Ammon's horn (tissue), 1 donor: ENCODE results near the gene ZNF646.
"Not testable (repeated sequence)": the region's sequence is repeated elsewhere in the genome, so short reads cannot be mapped to it uniquely, and the experiment has no call there.

Experiments
- DNase-seq: peaks from one replicate; pipeline ENCODE4 v3.0.0-alpha.2; 2016; ENCODE audit warnings: low spot score

ZNF646 gene

DNA sequence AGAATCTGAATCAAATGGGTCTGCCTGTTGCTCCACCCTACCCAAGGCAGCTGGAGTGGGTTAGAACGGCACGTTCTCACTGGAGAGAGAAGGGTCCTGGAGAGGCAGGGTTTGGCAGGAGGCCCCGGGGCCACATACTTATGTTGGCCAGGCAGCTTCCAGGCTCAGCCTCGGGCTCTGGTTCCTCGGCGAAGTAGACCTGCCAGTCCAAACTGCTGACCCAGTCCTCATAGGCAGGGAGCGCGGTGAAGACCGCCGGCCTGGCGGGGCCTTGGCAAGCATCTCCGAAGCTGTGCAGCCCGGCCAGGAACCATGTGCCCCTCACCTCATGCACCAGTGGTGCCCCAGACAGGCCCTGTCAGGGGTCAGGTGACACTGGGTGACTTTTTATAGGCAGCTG is 9.8 kb downstream of the ZNF646 start:
- no peak for DNase-seq

DNA sequence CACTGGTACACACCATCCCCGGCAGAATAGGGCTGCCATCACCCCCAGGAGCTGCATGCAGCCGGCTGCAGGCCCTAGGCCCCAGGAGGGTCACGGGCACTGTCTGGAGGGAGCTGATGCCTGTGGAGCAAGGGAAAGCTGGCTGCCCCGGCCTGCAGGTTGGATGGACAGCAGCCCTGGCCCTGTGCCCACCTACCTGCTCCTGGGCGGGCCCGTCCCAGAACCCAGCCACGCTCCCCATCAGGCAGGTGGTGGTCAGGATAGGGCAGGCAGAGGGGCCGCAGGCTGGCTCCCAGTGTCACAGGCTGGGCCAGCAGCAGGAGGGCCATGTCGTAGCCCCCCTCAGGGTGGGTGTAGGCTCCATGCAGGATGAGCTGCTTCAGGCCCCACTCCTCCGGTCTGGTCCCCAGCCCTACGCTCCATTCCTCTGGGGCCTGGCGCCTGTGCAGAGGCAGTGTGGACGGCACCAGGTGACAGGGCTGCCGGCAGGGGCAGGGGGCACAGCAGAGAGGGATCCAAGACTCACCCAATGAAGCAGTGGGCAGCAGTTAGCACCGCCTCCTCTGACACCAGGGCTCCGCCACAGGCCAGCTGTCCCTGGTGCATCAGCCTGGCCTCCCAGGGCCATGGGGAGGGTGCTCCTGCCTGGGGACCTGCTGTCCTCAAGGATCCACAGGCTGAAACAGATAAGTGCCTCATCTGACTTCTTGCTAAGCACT is 10.5 kb downstream of the ZNF646 start:
- DNase-seq, result no peak

DNA sequence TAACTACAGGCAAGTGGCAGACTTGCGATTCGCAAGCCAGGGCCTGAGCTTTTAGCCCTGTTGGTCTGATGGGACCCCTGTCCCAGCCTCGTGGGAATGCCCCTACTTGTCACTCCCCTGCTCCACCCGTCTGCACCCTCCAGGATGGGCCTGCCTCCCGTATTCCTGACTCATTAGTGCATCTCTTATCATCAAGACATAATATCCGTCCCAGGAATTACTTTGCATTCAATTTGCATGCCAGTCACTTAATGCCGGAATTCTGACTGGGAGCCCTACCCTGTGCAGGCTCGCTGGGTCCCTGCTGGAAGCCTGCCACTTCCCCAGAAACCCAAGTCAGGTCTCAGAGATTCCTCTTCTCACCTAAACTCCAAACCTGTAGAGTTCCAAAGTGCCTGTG is 11.2 kb downstream of the ZNF646 start:
- DNase-seq, result no peak

DNA sequence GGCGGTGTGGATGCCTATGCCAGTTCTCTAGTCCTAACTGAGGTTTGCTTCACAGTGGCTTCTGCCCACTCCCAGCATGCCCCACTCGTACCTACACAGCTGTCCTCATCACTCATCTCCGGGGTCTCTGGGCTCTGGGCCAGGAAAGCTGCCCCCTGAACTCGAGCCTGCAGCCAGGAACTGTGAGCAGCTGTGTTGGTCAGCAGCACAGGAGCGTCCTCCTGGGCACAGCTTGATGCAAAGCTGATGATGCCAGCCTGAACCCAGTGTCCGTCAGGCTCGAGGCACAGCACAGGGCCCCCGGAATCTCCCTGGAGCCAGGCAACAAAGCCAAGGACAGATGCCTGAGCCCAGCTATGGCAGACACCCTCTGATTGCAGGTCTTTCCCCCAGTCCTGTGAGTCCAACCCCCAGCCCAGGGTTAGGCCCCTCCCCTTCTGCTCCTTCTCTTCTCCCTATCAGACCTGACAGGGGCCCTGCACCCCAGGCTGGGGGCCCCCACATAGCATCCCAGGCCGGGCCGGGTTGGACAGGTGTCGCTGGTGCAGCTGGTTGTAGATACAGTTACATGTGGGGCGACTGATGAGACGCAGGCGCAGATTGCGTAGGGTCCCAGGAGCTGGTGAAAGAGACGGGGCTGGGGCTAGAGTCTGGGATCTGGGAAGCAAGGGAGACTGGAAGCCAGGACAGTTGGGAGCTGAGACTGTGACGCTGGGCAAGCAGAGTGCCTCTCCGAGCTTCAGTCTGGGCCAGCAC is 11.8 kb downstream of the ZNF646 start:
- DNase-seq, result no peak

DNA sequence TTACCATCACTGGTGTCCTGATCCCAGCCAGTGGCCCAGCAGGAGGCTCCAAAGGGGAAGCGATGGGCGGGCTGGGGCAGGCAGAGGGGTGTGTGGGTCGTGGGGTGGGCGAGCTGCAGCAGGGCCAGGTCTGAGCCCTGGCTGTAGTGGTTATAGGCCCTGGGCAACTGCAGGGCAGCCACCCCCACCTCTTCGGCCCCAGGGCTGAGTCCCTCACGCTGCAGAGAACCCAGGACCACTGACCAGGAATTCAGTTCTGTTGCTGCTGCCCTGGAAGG is 12.3 kb downstream of the ZNF646 start:
- DNase-seq, result no peak

DNA sequence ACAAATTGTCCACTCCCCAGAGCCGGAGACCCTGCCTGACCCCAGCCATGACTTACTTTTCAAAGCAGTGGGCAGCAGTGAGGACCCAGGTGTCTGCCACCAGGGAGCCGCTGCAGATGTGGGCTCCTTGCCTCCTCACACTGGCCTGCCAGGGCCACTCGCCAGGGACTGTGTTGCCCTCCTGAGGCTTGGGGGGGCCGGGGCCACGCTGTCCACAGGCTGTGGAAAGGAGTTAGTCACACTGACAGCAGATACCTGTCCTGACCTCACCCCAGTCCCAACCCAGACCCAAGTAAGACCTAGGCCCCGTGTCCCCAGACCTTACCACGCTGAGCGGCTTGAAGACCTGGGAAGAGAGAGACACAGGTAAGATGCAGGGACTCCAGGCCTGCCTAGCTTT is 13.3 kb downstream of the ZNF646 start:
- DNase-seq, result no peak

DNA sequence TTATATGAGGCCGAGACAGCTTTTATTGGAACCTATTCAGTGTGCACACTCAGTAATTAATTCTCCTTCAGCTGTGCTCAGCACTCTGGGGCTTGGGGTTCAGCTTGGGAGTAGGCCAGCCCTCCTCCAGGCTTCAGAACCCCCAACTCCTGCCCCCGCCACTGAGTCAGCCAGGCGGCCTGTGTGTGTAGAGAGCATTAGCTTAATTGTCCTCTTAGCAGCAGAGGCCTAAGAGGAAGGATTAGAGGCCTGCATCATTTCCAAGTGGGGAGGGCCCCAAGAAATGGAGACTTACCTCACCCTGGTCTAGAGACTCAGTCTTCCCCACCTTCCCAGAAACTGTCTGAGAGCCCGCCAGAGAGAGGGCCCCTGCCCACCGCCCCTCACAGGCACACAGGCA is 13.7 kb downstream of the ZNF646 start:
- DNase-seq, result no peak

DNA sequence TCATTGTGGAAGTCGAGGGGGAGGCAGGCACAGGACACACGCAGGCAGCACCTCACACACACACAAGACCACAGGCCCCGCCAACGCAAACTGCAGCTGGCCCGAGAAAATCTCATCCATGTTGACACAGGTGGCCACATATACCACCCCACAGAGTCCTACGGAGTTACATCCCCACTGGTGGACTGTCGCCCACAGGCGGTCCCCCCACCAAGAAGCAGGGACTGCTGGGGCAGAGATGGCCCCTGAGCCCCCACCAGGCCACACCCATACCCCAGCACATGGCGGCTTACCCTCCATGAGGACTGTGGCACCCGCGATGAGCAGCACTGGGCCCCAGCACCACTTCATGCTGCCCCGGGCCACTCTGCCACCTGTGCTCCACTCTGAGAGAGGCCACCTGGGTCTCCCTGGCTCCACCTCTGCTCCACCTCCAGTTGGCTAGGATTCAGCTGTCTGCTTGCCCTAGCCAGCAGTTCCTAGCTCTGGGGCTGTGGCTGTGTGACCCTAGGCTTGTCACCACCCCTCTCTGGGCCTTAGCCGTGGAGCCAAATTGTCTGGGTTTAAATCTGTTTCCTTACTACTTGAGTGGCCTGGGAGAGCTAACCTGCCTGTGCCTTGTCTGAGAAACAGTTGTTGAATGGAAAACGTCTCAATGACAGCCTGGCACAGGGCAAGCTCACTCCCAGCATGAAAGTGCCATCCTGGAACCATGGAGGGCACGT is 14.4 kb downstream of the ZNF646 start, which contains the start of gene PRSS53:
TSS of gene PRSS53 (minus strand) at position 485 of the 725 bp plus-strand sequence. CDS start at position 351, 134 bp downstream.
- no peak for DNase-seq

DNA sequence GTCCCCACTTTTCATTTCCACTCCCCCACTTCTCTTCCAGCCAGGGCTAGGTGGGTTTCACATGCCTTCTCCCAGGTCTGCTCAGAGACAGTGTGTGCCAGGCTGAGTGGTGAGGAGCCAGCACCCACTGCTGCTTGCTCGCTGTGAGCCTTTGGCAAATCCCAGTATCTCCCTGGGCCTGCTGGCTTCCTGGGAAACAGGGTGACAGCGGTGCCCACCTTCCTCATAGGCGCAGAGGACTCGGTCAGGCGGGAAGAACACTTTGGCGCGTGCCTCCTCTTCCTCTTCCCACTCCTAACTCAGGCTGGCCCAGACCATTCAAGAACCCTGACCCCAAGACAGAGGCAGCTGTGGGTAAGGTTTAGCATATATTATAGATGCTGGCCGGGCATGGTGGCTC is 15.0 kb downstream of the ZNF646 start:
- DNase-seq, result no peak

DNA sequence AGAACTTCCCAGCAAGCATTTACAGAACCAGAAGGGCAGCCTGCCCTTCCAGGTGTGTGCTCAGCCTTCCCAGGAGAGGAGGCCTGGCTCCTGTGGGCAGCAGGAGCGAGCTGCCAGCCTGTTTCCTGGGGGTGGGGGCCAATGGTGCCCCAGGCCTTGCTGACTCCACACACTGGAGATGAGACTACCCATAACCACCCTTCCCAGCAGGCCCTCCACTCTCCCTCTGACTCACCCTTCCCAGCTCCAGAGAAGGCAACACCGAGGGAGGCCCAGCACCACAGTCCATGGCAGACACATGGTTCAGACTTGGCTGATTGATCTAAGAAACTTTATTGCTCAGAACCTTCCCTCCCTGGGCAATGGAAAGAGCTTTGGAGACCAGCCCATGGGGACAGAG is 16.3 kb downstream of the ZNF646 start:
- no peak for DNase-seq

DNA sequence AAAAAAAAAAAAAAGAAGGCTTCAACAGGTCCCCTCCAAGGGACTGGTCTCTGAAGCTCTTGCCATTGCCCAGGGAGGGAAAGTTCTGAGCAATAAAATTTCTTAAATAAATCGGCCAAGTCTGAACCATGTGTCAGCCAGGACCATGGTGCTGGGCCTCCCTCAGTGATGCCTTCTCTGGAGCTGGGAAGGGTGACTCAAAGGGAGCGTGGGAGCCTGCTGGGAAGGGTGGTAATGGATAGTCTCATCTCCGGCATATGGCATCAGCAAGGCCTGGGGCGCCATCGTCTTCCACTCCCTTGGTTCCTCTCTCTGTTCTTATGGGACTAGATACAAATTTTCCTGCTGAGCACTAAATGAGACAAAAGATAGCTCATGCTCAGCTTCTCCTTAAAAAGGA is 18.1 kb downstream of the ZNF646 start:
- DNase-seq, result peak; percentile 42

DNA sequence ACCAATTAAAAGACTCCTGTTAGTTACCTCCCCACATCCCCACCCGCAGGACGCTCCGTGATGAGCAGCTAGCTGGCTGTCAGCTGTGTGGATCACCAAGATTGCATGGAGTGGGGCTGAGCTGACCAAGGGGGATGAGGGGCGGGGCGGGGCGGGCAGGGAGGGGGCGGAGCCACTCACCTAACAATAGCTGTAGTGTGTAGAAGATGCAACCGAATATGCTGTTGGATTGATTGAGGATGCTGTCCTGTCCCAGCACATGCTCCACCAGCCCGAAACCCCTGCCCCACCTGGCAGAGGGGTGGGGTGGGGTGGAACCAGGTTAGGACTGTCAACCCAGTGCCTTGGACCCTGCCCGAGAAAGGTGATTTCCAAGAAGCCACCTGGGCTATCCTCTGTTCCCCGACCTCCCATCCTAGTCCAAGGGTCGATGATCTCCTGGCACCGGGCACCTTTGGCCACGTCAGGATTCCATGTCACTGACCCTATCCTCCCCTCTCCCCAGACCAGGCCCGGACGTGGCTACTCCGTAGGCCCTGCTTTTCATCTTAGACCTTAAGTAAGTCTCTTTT is 19.0 kb downstream of the ZNF646 start:
- peak; percentile 66 for DNase-seq

DNA sequence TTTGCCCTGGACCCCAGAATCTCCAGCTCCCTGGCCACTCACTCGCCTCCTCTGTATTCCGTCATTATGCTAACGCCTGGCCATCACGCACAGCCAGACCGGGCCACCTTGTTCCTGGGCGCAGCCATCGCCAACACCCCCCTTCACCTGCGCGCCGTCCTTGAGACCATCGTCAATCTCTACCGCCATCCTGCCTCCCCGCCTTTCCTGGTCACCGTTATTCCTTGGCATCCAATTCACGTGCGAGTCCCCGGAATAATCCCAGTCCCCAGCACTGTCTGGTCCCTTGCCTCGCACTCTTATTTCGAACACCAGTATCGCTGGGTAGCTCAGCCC is 19.8 kb downstream of the ZNF646 start:
- no peak for DNase-seq

DNA sequence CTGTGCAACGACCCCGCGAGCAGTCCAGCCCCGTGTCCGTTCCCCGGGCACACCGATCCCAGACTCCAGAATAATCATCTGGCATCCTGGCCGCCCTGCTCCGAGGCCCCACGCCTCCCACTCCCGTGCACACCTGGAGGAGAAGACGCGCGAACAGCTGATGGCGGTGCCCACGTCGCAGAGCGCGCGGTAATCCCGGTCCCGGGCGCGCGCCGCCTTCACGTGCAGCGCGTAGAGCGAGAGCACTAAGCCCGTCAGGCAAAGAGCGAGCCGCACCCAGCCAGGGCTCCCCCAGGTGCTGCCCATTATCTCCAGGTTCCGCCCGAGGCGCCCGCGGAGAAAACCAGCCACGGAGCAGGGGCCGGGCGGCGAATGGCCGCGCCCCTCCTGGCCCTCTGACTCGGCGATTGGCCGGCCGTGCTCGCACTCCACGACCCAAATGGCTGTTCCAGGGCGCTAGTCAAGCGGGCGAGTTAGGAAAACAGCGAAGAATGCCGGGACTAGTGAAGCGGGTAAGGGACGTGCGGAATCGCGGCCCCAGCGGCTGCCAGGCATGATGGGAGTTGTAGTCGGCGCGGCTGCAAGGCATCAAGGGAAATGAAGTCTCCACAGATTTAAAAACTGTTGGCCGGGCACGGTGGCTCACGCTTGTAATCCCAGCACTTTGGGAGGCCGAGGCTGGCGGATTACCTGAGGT is 20.4 kb downstream of the ZNF646 start, which contains the start of gene VKORC1:
TSS of gene VKORC1 (minus strand) at position 374 of the 697 bp plus-strand sequence. CDS start at position 306, 68 bp downstream.
- peak; percentile 97 for DNase-seq

DNA sequence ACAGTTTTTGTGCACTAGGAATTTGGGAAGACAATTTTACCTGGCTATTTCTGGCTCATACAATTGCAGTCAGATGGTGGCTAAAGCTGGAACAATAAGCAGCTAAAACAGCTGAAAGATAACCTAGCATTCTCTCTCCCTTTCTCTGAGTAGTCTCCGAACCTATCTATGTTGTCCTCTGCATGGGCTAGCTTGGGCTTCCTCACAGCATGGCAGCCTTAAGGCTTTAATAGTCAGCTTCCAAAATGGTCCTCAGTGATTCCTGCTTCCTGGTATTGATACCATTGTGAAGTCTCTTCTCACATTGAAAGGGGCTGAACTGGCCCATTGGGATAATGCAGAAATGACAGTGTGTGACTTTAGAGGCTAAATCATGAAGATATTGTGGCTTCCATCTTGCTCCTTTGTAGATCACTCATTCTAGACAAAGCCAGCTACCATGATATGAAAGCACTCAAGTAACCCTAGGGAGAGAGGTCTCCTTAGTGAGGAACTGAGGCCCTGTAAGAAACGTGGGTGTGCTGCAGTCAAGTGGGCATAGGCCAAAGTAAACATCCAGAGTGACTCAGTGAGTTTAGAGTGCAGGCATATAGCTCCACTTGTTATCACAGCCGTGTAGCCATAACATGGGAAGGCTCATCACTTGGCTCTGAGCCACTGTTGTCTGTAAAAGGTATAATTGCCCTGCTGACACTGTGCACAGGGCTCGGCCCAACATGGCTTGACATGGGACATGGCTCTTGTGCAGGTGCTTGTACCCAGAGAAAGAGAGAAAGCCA is 25.8 kb downstream of the ZNF646 start:
- DNase-seq, result no peak

DNA sequence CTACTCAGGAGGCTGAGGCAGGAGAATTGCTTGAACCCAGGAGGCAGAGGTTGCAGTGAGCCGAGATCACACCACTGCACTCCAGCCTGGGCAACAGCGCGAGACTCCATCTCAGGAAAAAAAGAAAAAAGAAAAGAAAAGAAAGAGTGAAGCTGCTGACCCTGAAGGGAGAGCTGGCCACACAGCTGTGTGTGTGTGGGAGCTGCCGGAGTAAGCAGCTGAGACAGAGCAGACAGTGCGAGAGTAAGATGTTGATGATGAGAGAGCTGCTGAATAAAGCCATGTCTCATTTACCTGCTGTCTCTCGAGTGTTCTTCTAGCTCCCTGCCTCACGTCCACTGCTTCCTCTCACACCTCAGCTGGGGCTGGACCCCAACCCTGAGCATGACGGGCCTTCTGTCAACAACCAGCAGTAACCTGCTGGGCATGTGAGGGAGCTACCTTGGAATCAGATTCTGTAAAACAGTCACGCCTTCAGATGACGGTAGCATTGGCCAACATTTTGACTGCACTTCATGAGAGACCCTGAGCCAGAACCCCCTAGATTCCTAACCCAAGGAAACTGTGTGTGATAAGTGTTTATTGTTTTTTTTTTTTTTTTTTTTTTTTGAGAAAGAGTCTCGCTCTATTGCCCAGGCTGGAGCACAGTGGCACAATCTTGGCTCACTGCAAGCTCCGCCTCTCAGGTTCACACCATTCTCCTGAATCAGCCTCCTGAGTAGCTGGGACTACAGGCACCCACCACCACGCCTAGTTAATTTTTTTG is 26.8 kb downstream of the ZNF646 start:
- DNase-seq, result not testable (repeated sequence)

DNA sequence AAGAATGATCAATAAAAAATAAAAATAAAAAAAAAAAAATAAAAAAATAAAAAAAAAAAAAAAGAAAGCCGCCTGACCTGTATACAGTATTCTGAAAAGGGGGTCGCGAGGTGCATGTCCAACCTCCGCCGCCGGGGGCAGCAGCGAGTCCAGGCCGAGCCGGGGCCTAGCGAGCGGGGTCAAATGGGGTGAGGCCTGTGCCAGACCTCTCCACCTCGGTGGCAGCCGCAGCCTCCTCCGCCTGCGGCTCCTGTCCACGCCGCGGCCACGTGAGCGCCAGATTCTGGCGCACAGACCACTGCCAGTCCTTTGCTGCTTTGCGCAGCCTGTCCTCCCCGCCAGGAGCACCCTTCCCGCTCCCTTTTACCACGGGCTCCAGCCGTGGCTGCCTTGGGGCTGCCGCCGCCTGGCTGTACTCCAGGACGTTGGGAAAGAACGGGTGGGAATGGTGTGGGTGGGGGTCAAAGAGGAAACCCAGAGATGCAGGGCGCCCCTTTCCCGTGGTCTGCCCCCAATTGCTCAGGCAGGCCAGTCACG is 31.5 kb downstream of the ZNF646 start:
- peak; percentile 85 for DNase-seq

DNA sequence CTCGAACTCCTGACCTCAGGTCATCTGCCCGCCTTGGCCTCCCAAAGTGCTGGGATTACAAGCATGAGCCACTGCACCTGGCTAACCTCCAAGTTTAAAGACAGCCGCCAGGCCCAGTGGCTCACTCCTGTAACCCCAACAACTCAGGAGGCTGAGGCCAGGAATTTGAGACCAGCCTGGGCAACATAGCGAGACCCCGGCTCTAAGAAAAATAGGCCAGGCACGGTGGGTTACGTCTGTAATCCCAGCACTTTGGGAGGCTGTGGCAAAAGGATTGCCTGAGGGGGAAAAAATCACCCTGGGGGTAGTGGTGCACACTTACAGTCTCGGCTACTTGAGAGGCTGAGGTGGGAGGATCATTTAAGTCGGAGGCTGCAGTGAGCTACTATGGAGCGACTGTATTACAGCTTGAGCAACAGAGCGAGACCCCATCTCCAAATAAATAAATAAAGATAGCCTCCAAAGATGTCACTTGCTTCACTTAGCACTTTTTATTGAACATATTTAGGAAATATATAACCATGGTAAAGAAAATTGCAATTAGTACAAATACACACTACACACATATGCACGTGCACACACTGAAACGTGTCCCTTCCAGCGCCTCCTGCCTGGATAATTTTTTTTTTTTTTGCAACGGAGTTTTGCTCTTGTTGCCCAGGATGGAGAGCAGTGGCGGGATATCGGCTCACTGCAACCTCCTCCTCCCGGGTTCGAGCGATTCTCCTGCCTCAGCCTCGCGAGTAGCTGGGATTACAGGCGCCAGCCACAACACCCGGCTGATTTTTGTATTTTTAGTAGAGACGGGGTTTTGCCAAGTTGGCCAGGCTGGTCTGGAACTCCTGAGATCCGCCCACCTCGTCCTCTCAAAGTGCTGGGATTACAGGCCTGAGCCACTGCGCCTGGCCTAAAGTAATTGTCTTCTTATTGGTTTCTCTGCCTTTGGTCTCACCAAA is 32.6 kb downstream of the ZNF646 start:
- DNase-seq, result no peak

DNA sequence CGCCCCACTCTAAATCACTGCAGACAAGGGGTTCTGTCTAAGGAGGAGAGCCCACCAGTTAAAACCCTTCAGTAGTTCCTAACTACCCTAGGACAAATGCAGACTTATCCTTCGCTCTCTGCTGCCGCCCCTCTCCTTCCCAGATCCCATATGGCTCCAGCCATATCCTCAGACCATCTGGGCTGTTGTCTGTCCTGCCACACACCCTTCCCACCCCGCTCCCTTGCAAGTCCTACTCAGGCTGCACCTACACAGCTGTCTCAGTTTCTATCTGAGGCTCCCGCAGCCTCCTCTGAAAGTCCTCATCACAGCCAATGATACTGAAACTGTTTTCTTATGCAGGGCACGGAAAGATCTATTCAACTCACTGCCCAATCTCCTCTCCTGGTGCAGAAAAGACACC is 33.2 kb downstream of the ZNF646 start:
- no peak for DNase-seq
